NCI-H146 treated with DMSO at 0.1 percent for 48 hours (cell line): ENCODE data around the gene TSPYL4.
A peak's percentile ranks its signal among the peaks of the same experiment; 100 is the strongest.
"Not testable (repeated sequence)": the region's sequence is repeated elsewhere in the genome, so short reads cannot be mapped to it uniquely, and the experiment has no call there.

Experiments used
- DNase-seq: peaks from one replicate; lab custom pipeline; 2025; ENCODE audit not compliant: unreplicated experiment; lab: John Stamatoyannopoulos, UW

Gene TSPYL4

DNA sequence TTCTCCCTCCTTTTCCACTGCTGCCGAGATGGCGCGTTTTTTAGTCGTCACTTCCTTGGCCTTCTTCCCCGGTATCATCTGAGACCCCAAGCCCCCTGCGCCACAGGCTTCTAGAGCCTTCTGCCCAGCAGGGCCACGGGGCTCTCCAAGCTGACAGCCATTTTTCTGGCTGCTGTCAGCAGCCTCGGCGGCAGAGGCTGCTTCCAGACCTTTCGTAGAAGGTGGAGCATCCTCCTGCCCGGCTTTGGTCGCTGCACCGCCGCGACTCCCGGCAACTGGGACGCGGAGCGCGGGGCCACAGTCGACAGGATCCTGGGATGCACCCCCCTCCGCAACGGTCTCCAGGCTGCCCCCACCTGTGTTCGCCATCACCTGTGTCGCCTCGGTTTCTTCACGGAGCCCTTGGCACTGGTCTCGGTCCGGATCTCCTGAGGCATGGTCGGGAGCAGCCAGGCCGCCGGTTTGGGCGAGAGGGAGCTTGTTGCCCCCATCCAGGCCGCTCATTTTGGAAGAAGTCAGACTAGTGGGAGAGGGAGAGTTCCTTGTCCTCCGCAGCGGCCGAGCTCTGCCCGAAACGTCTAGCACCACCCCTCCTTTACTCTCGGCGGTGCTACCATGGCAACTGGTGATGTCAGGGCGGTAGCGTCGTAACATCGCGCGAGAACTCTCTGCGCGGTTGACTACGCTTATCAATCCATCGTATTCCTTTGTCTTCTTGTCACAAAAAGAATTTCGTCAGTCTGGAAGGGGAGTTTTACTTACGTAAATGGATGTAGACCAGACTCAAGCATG lies at the start of gene TSPYL4:
TSS of gene TSPYL4 (minus strand) at position 571 of the 792 bp plus-strand sequence. CDS start at position 504, 67 bp downstream.
- peak; percentile 93 for DNase-seq

- DNase-seq, result no peak
These were observed 47.2 kb upstream of the TSPYL4 start for GRCh38 chr6:116301104-116301503.

DNA sequence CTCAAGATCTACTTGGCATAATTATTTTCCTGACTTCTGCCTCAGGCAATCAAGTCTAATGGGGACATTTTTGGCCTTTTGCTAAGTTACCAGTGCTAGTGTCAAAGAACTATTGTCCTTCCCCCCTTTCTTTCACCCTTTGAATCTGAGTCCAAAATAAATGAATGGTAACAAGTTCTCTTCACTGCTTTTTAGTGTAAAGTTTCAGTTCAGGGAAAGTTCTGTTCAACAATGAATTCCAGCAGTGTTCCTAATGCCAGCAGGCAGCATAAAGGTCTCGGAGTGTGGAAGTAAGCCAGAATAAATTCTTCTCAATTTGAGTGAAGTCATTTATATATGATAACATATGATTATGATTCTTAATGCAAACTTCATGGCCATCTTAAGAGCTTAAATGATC lies 46.7 kb upstream of the TSPYL4 start:
- no peak for DNase-seq

GRCh38 chr6:116298973-116299372 lies 45.1 kb upstream of the TSPYL4 start:
- DNase-seq, result no peak

- DNase-seq, result no peak
These were observed 44.4 kb upstream of the TSPYL4 start for GRCh38 chr6:116298273-116298672.

DNA sequence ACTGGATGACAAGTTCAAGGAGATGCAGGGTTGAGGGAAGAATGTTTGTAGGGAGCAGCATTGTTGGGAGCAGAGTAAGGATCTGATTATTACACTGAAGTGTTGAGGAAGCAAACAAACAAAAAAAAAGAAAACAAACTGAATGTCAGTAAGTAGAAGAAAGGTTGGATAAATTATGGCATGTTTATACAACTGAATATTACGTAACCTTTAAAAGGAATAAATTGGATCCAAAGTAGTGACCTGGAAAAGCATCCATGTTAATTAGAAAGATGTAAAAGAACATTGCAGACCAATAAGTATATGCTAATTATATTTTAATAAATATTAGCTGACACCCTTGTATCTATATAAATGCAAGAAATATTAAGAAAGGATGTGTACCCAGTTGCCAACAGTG lies 38.7 kb upstream of the TSPYL4 start:
- DNase-seq, result no peak

DNA sequence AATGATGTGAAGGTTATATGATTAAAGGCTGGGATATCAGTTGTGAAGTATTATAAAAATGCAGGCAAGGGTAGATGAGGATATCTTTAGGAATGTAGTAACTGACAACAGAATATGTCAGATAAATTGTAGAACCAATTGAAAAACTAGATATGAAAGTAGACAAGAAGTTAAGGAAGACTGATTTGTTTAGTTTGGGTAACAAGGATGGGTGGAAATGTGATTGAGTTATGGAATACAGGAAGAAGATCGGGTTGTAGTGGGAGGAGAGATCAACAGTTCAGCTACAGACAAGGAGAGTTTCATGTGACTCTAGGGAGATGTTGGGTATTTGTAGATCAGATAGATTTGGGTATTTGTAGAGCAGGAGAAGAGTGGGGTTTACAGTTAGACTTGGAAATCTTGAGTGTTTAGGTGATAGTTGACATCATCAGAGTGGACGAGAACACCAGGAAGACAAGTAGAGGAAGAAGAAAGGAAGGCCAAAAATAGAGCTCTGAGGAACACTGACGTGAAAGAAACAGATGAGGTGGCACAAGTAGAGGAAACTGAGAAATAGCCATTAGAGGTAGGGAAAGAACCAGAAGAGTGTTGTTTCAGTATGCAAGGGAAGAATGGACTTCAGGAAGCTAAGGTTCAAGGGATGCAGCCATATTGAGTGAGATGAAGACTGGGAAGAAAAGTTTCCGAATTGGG lies 38.0 kb upstream of the TSPYL4 start:
- DNase-seq, result no peak

- DNase-seq, result no peak
These were observed 36.9 kb upstream of the TSPYL4 start for GRCh38 chr6:116290799-116291198.

GRCh38 chr6:116289876-116290275 lies 36.0 kb upstream of the TSPYL4 start:
- no peak for DNase-seq

- peak; percentile 37 for DNase-seq
These were observed 33.9 kb upstream of the TSPYL4 start for GRCh38 chr6:116287689-116288282.

- no peak for DNase-seq
These were observed 33.0 kb upstream of the TSPYL4 start for GRCh38 chr6:116286773-116287358.

- DNase-seq, result not testable (repeated sequence)
These were observed 31.1 kb upstream of the TSPYL4 start for GRCh38 chr6:116284984-116285383.

DNA sequence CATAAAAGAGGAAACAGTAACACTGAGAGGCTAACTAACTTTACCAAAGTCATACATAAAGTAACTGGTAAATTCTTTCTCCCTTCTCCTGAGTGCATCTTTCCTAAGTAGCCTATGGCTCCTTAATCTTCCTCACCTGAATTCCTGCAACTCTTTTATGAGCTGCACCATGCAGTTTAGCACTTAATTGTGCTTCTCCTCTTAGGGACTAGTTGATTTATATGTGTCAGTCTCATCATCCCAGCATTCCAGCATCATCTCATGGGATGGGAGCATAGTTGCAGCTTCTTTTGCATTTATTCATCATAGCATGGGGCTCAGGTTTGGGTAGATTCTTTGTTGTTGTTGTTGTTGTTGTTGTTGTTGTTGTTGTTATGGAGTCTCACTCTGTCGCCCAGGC lies 29.3 kb upstream of the TSPYL4 start:
- DNase-seq, result no peak

DNA sequence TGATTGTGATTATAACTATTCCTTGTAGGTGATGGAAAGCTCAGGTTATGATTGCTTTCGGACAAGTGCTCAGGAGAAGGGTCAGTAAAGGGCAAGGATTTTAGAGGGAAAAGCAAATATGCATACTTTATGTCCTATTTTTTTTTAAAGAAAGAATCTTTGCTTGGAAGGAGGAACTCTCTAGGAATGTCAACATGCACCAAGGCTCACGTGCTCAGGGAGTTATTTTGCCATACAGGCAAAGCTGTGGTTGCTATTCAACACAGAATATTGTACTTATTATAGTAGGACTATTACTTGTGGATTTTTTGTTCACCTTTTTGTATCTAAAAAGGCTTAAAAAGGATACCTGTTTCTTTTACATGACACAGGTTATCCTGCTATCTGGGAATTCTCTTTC lies 28.8 kb upstream of the TSPYL4 start:
- DNase-seq, result no peak

GRCh38 chr6:116280933-116281316 lies 27.1 kb upstream of the TSPYL4 start:
- no peak for DNase-seq

- peak; percentile 23 for DNase-seq
These were observed 26.5 kb upstream of the TSPYL4 start for GRCh38 chr6:116280161-116280932.

GRCh38 chr6:116279232-116280160 lies 25.6 kb upstream of the TSPYL4 start, which contains the start of gene TSPYL1:
Gene TSPYL1 (minus strand): TSS chr6:116279930. CDS start chr6:116279830, 100 bp downstream.
- peak; percentile 97 for DNase-seq

GRCh38 chr6:116278854-116279231 lies 25.0 kb upstream of the TSPYL4 start:
- DNase-seq, result no peak

GRCh38 chr6:116278481-116278829 lies 24.6 kb upstream of the TSPYL4 start:
- no peak for DNase-seq

- no peak for DNase-seq
These were observed 23.2 kb upstream of the TSPYL4 start for GRCh38 chr6:116277124-116277523.
